ENCODE data around the gene SLC39A1.
"Not testable (repeated sequence)": the region's sequence is repeated elsewhere in the genome, so short reads cannot be mapped to it uniquely, and the experiment has no call there.

SLC39A1 gene, protein sequence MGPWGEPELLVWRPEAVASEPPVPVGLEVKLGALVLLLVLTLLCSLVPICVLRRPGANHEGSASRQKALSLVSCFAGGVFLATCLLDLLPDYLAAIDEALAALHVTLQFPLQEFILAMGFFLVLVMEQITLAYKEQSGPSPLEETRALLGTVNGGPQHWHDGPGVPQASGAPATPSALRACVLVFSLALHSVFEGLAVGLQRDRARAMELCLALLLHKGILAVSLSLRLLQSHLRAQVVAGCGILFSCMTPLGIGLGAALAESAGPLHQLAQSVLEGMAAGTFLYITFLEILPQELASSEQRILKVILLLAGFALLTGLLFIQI

DNA sequence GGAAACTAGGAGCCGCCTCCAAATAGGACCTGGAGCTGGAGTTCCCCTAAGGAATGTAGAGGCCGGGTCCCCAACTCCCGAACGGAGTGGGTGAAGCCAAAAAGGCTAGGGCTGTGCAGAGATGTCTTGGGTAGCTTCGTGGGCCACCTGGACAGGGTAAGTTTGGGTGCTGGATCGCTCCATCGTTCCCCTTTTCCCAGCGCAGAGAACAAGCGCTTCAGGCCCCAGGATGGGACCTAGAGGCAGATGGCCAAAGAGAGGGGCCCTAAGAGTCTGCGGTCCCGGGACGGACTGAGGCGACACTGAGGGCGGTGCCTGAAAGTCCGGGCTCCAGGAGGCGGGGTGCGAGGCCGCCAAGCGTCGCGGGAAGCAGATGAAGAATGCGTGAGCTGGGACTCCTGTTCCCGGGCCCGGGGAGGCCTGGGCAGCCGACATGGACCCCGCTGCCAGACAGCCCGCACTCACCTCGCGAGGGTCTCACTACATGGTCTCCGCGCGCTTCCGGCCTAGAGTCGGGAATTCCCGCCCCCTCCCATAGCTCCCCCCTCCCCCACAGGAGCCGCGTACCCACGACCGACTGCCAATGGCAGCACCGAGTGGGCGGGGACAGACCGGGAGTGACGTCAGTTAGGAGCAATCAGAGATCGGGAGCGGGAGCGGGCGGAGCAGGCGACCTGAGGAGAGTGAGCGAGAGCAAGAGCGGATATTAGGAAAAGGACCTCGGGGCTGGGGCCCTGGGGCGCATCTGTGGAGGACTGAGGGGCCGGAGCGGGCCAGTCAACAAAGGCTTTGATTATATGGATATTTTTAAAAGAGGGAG is at the start of gene SLC39A1:
Gene SLC39A1 (minus strand): TSS at position 508 of the 820 bp plus-strand sequence. CDS start 822 bp downstream, outside the sequence.
- DNase-seq: peak; percentile 85 to 88

DNA sequence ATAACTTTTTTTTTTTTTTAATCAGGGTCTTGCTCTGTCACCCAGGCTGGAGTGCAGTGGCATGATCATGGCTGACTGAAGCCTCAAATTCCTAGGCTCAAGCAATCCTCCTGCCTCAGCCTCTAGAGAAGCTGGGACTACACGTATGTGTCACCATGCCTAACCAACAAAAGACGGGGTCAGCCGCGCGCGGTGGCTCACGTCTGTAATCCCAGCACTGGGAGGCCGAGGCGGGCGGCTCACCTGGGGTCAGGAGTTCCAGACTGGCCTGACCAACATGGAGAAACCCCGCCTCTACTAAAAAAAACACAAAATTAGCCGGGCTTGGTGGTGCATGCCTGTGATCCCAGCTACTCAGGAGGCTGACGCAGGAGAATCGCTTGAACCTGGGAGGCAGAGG is 49.2 kb upstream of the SLC39A1 start:
- DNase-seq: not testable (repeated sequence)

DNA sequence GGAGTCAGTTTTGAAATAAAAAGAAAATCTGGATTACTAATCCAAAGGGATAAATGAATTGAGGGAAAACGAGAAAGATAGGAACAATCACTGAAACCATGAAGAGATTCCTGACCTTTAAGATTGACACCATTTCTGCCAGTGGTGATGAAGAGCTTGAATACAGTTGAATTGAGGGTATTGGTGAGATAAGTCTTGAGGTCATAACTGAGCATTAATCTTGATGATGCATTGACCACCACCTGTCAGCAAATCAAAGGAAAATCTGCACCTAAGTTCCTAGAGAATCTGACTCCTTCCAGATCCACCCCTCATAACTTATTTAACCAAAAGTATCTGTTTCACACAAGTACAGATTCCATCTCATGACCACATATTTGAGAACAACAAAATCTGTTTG is 48.8 kb upstream of the SLC39A1 start:
- no peak for DNase-seq

DNA sequence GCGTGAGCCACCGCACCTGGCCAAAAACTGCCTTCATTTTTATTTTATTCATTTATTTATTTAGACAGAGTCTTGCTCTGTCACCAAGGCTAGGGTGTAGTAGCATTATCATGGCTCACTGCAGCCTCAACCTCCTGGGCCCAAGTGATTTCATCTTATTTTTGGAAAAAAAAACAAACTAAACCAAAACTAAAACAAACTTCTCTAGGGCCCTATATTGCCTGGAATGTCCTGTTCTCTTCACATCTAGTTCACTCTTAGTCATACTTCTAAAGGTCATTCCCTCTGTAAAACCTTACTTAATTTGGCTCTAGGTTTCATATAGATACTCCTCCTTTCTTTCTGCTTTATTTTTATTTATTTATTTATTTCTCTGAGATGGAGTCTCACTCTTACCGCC is 42.8 kb upstream of the SLC39A1 start:
- no peak for DNase-seq

DNA sequence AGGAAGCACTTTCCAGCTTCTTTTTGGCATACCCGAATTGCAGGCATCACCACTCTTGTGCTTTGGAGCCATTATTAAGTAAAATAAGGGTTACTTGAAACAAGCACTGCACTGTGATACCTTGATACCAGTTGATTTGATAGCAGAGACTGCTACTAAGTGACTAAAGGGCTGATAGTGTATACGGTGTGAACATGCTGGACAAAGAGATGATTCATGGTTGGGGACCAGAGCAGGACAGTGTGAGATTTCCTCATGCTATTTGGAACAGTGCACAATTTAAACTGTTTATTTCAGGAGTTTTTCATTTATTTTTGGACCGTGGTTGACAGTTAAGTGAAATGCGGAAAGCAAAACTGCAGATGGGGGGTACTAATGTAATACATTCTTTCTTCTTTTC is 37.1 kb upstream of the SLC39A1 start:
- DNase-seq: no peak

DNA sequence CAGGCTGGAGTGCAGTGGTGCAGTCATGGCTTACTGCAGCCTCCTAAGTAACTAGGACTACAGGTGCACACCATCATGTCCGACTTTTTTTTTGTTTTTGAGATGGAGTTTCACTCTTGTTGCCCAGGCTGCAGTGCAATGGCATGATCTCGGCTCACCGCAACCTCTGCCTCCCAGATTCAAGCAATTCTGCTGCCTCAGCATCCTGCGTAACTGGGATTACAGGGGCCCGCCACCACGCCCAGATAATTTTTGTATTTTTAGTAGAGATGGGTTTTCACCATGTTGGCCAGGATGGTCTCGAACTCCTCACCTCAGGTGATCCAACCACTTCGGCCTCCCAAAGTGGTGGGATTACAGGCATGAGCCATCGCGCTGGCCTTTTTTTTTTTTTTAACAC is 33.5 kb upstream of the SLC39A1 start:
- DNase-seq: not testable (repeated sequence)

DNA sequence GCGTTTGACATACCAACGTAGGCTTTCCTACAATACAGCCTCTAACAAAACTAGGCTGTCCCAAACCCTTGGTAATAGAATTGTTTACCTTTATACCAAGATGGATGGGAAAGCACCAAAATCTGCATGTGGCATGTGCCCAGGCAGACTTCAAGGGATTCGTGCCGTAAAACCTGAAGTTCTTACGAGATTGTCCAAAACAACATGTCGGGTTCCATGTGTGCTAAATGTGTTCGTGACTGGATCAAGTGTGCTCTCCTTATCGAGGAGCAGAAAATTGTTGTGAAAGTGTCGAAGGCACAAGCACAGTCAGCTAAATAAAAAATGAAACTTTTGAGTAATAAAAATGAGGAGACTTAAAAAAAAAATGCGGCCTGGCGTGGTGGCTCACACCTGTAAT is 32.3 kb upstream of the SLC39A1 start:
- no peak for DNase-seq

DNA sequence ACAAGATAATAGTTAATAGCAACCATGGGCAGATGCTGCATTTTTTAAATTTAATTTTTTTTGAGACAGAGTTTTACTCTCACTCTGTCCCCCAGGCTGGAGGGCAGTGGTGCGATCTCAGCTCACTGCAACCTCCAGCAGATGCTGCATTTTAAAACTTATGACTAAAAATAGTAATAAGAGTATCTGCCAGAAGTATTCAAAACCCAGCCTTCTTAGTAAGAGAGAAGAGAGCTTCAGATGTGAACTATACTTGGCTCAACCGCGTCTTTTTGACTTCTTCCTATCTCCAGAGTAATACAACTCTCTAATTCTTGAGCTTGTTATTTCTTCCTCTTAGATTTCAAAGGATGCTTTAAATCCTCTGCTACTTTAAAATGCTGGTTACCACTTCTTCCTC is 31.9 kb upstream of the SLC39A1 start:
- DNase-seq: no peak

DNA sequence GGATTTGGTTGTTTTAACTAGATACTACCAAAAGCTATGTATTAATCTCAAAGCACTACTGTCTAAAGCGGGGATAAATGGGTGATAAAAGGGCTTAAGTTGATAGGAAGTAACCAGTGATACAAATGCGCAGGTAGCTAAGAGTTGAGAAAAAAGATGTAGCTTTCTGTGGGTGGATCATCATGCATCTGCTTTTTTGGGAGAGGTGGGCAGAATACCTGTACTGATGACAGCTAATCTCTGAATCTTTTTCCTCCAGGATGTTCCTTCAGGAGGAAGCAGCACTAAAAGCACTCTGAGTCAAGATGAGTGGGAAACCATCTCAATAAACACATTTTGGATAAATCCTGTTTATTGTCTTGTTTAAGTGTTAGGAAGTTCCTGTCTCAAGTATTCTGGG is 28.5 kb upstream of the SLC39A1 start:
- no peak for DNase-seq

DNA sequence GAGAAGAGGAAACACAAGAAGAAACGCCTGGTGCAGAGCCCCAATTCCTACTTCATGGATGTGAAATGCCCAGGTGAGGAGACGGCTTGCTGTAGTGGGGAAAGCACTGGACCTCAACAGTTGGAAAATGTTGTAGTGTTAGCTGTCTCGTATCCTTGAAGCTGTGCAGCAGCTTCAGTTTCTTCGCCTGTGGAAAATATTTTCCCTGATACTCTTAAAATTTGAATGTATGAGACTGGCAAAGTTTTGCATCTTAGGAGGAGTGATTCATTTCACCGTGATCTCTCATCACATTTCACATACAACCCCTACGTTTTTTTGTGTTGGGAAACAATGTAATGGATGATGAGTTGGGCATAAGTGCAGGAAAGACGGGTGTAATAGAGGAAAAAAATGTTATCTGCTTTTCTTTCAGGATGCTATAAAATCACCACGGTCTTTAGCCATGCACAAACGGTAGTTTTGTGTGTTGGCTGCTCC is 27.9 kb upstream of the SLC39A1 start:
- DNase-seq: no peak

DNA sequence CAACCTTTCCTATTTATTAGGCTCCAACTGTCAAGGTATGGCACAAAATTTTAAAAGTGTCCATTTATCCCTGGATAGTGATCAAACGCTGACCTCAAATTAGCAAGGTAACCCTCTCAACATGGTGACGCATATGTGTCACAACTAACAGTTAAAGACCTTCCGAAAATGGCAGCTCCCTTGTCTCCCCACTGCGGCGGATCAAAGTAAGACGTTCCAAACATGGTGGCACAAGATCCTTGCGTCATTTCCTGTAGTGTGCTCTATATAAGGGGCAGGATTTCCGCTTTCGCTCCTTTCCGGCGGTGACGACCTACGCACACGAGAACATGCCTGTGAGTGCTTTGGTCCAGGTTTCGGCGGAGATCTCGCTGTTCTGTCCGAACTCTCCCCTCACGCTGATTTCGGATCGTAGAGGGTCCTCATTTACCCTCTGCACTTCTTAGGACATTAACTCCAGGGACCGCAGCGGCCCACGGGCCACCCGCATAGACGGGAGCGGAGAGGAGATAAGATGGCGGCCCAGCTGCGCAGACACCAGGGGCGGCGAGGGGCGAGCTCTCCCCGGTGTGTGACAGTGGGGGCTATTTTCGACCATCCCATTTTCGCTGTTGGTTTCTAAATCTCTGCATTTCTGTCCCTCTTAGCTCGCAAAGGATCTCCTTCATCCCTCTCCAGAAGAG is 27.3 kb upstream of the SLC39A1 start, which contains the start of gene RPS27:
Gene RPS27 (plus strand): TSS at position 295 of the 683 bp plus-strand sequence. CDS start 35 bp downstream, at position 330.
- DNase-seq: peak; percentile 95 to 96

DNA sequence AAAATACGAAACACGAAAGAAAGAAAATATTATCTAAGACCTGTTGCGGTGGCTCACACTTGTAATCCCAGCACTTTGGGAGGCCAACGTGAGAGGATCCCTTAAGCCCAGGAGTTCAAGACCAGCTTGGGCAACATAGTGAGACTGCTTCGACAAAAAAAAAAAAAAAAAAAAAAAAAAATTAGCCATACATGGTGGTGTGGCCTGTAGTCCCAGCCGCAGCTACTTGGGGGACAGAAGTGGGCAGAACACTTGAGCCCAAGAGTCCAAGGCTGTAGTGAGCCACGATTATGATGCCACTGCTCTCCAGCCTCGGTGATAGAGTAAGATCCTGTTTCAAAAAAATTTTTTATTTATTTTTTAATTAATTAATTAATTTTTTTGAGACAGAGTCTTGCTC is 24.3 kb upstream of the SLC39A1 start:
- DNase-seq: no peak

DNA sequence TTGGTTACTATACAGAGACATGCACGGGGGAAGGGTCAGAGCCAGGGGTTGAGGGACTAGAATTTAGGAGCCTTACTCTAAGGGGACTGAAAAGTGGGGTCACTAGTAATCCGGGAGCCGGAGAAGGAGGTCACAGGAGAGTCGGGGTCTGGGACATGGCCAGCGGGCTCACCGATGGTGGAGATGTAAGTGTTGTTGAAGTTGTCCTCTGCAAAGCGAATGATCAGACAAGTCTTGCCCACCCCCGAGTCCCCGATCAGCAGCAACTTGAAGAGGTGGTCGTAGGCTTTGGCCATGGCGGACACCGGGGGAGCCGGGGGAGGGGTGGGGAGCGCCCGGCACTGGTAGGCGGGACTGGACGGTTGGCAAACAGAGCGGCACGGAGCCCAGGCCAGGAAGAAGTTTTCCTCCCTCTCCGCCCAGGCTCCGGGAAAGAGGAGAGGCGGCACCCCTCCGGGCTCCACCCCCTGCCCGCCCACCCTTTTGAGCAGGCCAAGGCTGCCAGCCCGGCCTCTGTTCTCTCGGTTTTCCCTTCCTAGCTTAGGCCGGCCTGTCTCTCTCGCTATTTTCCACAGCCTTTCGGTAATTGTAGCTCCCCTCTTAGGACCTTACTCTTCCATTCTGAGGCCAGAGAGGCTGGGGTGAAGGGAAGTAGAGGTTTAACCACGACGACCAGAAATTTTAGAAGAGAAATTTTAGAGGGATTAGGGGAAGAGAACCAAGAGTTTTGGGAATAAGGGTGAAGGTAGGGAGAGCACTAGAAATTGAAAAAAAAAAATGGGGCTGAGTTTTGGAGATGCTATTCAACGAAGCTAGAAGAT is 22.8 kb upstream of the SLC39A1 start, which contains the start of gene RAB13:
Gene RAB13 (minus strand): TSS at position 399 of the 821 bp plus-strand sequence. CDS start 103 bp downstream, at position 296.
- no peak for DNase-seq

DNA sequence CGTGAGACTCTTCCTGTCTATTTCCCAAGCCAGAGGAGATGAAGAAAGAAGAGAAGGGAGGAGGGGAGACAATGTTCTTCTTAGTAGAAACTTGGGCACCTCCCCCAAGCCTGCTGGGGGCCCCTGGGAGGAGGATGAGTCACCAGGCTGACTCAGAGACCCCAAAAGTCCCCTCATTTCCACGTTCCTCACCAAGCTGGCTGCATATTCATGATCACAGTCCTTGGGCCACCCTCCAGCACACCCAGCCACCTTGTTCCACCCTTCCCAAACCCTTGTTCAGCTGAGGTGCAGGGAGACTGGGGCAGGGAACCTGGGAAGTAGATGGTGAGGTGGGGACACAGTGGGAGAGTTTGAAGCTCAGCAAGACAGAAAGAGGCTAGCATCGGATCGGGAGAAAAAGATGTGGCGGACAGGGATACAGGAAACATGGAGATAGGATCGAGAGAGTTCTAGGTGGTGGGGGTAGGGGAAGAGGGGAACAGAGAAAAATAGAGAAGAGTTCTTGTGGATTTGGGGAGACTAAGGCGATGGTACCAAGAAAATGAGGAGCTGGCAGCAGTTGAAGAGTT is 22.1 kb upstream of the SLC39A1 start:
- no peak for DNase-seq

DNA sequence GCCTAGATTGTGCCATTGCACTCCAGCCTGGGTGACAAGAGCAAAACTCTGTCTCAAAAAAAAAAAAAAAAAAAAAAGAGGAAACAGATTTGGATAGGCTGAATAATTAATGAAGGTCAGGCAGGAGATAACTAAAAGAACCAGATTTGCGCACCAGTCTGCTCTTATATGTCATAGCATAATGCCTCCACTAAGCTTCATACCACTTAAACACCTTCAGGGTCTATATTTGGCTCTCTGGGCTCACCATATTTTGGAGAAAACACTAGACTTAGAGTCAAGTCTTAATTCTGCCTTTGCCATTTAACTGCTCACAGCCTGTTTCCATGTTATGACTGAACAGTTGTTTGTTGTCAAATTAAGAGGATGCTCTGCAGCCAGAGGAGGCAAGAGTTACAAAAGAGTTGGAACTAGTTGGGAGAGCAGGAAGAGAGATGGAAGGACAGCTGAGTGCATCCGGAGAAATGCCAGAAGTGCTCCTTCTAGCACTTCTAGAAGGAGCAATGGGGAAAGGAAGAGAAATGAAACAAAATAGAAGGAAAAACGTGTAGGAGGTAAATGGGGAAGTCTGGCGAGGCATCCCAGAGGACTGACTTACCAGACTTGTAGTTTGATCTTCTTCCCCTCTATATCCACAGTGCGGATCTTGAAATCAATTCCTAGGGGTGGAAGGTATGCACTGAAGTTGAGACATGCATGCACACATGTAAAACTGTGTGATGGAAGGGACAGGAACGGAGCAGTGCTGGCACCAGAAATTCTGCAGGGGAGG is 21.0 kb upstream of the SLC39A1 start:
- no peak for DNase-seq

DNA sequence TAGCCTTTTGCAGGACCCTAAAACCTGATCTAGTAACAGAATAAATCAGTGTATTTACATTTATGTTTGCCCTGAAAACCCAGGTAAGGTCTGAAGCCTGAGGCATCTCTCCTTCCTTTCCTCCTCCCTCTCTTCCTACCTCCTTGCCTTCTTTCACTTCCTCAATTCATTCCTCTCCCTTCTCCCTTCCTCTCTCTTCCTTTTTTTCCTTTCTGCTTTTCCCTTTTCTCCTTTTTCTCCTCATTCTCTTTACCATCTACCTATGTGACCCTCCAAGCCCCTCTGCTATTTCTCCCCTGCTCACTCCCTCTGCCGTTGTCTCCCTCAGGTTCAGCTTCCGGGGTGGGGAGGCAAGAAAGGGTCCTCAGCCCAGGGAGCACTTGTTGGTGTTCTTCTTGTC is 18.4 kb upstream of the SLC39A1 start:
- not testable (repeated sequence) for DNase-seq

DNA sequence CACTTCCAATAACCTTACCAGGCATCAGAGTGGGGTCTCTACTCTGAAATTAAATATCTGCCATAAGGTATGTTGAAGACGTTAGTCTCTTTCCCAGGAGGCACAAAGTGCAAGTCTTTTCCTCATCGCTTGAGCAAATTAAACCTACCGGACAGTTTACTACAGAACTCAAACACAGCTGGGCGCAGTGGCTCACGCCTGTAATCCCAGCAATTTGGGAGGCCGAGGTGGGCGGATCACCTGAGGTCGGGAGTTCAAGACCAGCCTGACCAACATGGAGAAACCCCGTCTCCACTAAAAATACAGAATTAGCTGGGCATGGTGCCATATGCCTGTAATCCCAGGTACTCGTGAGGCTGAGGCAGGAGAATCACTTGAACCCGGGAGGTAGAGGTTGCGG is 15.8 kb upstream of the SLC39A1 start:
- not testable (repeated sequence) for DNase-seq

DNA sequence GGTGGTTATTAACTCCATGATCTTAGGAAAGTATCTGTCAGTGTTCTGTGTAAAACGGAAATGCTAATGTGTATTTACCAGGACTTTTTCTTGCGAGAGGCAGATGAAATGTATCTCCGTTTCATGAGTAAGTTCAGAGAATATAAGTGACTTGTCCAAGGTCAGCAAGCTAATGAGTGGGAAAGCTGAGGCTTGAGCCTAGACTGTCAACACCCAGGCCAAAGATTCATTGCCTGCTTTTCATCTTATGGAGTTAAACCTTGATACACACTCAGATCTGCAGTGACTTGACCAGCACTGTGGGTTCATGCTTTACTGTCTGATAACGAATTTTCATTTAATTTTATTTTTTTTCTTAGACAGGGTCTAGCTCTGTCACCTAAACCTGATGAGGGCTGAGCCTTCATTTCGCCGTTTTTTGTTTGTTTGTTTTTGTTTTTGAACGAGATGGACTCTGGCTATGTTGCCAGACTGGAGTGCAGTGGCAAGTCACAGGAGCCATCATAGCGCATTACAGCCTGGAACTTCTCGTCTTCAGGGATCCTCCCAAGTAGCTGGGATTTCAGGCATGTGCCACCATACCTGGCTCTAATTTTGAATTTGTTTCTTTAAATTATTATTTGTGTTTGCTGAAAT is 15.1 kb upstream of the SLC39A1 start:
- DNase-seq: no peak

DNA sequence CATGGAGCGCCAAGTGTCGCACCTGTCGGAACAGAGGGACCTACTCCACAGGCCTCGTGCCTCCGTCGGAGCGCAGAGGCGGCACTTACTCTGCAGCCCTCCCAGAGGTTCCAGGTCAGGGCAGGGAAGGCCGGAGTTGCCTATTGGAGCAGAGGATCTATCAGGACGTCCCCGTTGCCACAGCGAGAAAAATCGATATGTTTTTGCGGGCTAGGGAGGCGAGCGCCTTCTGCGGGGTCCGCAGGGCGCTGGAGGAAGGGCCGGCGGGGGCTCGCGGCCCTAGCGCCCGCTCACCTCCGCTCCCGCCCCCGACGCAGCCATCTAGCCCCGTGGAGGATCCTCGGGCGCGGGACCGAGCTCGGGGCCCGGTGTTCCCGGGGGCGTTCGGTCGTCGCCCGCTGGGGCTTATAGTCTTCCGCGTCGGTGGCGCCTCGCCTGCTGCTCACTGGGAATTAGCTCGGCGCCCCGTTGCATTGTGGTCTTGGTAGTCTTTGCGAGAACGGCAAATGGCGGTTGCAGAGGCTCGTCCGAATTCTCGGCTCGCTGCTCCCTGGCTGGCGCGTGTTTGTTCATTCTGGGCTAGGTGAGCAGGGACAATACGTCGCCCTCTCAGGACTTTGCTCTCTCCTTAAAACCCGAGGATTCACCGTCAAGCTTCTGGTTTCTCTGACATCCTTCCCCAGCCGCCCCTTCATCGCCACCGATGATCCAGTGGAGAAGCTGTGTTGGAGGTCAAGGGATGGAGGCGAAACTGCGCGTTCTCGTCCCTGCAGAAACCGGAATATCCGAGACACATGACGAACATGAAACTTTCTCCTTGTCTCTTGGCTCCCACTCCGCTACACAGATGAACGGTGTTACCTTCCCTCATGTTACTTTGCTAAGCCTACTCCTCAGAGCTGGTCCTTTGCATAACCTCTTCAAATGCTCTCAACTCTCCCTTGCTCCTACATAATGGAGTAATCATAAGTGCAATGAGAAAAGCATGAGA is 14.2 kb upstream of the SLC39A1 start, which contains the start of gene JTB:
Gene JTB (minus strand): TSS at position 425 of the 991 bp plus-strand sequence. CDS start 422 bp downstream, at position 3.
- peak; percentile 73 to 74 for DNase-seq
